ENCODE results near the gene DDIT3. TPM values are rescaled to one million over a fixed set of nuclear protein-coding genes. Genes with fewer than 3 reads are reported as not detected.

The DDIT3 gene
- total and polyA plus RNA-seq, 2 of the 13 experiments (the other 11 are each of a cell fraction or from before 2014, with no cell fraction given) = 27.5 to 48.7 TPM

DNA sequence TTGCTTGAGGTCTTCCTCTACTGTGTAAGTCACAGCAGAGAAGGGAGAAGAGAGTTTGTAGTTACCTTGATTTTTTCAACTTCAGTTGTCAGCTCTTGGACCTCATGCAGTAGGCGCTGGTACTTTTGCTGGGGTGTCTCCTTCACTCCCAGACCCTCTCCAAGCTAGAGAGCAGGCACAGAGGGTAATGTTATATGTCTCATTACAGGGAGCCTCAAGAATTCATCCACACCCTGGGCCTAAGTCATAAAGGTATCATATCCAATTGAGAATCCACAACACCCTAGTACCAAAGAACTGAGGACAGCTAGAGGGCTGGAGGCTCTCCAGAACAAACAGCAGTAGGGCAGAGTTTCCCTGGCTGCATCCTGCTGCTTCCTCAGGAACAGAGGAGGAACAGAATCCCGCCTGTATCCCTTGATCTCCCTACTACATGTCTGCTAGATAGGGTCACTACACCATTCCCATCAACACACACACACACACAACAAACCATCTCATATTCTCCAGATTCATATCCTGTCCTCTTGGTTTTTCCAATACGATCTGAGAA is 14.8 kb upstream of the DDIT3 start:
- intact Hi-C loops (cut with micrococcal nuclease; ENCODE audit: unreplicated experiment) (no loop called here), in situ Hi-C loops (cut with HindIII; ENCODE audit: extremely low pct_ligation_motif_present, low pct_unique_long_range_greater_than_20kb) (no loop called here)
- Histone ChIP-seq H3K4me1 (ENCODE audit: insufficient read depth, low read length) (no peaks in the 10 kb centered on the region), H3K36me3 (replicated peaks in 1 of 2; ENCODE audit: control insufficient read depth in 1 of 2, insufficient read depth in 2 of 2, low read length in 2 of 2) (peaks cover 20 to 53% of the 10 kb centered on the region in 2 experiments), H3K79me2 (ENCODE audit: insufficient read depth, low read length) (no peaks in the 10 kb centered on the region), H3K27me3 (ENCODE audit: control insufficient read depth in 1 of 2, insufficient read depth in 2 of 2, low read length in 2 of 2) (no peaks in the 10 kb centered on the region), H3K27ac (ENCODE audit: extremely low read length, insufficient read depth, low read length) (no peak overlapping the region), H2AFZ (ENCODE audit: low read length) (no peak overlapping the region), H3K4me2 (ENCODE audit: low read depth, low read length) (no peak overlapping the region), H4K20me1 (ENCODE audit: insufficient read depth, low read length) (no peaks in the 10 kb centered on the region), H3K9ac (ENCODE audit: insufficient read depth, low read depth, low read length) (no peak overlapping the region), H3K9me3 (ENCODE audit: low read length) (no peaks in the 10 kb centered on the region), H3K4me3 (replicated peaks in 1 of 3; ENCODE audit: insufficient read depth in 1 of 3, low read depth in 2 of 3, low read length in 3 of 3) (no peak overlapping the region)
- DNase-seq (ENCODE audit: low spot score) (no peak), ATAC-seq (no peak), FAIRE-seq (no peak)
- no TSS peak for BruUV-seq (replicated peaks)
- CTCF ChIA-PET (ENCODE audit: low intra/inter-chr PET ratio, low total read pairs) = no interaction called here
- 97% methylated on average over 3 of the region's 3 CpGs for WGBS (ENCODE audit: low lambda C conversion rate)
- POLR2A ChIA-PET = interaction anchor here (1.1 to 2.0 kb wide), 4 partner anchors 8 to 16 kb away, joined by 3 to 8 read pairs (median 4); no protein-coding TSS in a partner anchor
- TF ChIP-seq, protein P1, sequence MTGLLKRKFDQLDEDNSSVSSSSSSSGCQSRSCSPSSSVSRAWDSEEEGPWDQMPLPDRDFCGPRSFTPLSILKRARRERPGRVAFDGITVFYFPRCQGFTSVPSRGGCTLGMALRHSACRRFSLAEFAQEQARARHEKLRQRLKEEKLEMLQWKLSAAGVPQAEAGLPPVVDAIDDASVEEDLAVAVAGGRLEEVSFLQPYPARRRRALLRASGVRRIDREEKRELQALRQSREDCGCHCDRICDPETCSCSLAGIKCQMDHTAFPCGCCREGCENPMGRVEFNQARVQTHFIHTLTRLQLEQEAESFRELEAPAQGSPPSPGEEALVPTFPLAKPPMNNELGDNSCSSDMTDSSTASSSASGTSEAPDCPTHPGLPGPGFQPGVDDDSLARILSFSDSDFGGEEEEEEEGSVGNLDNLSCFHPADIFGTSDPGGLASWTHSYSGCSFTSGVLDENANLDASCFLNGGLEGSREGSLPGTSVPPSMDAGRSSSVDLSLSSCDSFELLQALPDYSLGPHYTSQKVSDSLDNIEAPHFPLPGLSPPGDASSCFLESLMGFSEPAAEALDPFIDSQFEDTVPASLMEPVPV (CRISPR knock-in tag; IDR thresholded peaks at IDR 0.05) = no peak
- no peak for TF ChIP-seq LRRFIP1 (CRISPR knock-in tag; conservative IDR thresholded peaks at IDR 0.05)
- no peak for TF ChIP-seq POLR2G (IDR thresholded peaks at IDR 0.05; ENCODE audit: low read depth, low read length)
- TF ChIP-seq NONO (IDR thresholded peaks at IDR 0.05) = no peak
- no peak for TF ChIP-seq NONO (CRISPR knock-in tag; conservative IDR thresholded peaks at IDR 0.05)
- TF ChIP-seq, protein P2, sequence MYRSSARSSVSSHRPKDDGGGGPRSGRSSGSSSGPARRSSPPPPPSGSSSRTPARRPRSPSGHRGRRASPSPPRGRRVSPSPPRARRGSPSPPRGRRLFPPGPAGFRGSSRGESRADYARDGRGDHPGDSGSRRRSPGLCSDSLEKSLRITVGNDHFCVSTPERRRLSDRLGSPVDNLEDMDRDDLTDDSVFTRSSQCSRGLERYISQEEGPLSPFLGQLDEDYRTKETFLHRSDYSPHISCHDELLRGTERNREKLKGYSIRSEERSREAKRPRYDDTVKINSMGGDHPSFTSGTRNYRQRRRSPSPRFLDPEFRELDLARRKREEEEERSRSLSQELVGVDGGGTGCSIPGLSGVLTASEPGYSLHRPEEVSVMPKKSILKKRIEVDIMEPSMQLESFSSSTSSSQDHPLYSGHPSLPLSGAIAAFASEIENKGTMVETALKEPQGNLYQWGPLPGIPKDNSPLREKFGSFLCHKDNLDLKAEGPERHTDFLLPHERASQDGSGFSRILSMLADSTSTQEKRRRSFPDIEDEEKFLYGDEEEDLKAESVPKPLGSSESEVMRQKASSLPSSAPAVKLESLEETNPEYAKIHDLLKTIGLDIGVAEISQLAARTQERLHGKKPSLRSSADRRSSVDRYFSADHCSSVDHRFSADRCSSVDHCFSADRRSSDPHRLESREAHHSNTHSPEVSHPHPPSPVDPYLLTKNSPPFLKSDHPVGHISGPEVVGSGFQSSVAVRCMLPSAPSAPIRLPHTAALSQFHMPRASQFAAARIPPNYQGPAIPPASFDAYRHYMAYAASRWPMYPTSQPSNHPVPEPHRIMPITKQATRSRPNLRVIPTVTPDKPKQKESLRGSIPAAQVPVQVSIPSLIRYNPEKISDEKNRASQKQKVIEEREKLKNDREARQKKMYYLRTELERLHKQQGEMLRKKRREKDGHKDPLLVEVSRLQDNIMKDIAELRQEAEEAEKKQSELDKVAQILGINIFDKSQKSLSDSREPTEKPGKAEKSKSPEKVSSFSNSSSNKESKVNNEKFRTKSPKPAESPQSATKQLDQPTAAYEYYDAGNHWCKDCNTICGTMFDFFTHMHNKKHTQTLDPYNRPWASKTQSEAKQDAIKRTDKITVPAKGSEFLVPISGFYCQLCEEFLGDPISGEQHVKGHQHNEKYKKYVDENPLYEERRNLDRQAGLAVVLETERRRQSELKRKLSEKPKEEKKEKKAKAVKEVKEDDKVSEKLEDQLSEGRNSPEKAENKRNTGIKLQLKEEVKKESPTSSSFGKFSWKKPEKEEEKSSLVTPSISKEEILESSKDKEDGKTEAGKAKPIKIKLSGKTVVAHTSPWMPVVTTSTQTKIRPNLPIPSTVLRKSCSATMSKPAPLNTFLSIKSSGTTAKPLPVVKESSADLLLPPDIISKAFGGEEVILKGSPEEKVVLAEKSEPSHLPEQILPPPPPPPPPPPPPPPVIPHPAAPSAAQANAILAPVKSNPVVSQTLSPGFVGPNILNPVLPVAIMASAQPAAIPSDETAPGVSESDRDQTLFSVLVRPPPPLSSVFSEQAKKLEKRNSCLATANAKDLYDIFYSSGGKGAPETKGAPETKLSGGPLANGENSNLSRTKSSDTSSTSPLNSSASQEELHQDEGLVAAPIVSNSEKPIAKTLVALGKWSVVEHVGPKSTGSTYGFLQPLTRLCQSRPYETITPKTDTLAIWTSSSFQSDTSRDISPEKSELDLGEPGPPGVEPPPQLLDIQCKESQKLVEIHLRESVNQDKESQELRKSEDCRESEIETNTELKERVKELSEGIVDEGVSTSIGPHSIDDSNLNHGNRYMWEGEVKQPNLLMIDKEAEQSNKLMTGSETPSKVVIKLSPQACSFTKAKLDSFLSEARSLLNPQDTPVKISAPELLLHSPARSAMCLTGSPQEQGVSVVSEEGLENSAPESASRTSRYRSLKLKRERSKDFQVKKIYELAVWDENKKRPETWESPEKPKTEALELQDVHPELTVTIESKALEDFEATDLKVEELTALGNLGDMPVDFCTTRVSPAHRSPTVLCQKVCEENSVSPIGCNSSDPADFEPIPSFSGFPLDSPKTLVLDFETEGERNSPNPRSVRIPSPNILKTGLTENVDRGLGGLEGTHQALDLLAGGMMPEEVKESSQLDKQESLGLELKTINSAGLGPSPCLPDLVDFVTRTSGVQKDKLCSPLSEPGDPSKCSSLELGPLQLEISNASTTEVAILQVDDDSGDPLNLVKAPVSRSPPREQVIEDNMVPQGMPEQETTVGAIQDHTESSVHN (CRISPR knock-in tag; IDR thresholded peaks at IDR 0.05) = no peak
- TF ChIP-seq, protein P3, sequence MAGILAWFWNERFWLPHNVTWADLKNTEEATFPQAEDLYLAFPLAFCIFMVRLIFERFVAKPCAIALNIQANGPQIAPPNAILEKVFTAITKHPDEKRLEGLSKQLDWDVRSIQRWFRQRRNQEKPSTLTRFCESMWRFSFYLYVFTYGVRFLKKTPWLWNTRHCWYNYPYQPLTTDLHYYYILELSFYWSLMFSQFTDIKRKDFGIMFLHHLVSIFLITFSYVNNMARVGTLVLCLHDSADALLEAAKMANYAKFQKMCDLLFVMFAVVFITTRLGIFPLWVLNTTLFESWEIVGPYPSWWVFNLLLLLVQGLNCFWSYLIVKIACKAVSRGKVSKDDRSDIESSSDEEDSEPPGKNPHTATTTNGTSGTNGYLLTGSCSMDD (CRISPR knock-in tag; IDR thresholded peaks at IDR 0.05) = no peak

Measured in HepG2 (cell line).